Ishikawa (cell line): ENCODE results near the gene RPE65.

Source experiments
- CEBPB ChIP-seq: IDR thresholded peaks from 2 replicates; pipeline ENCODE4 v1.6.1; 2012
- EGR1 ChIP-seq: IDR thresholded peaks from 2 replicates; pipeline ENCODE4 v1.6.1; 2012
- EP300 ChIP-seq: IDR thresholded peaks from 2 replicates; pipeline ENCODE4 v1.6.1; 2012; ENCODE audit warnings: borderline replicate concordance
- MAX ChIP-seq: IDR thresholded peaks from 2 replicates; pipeline ENCODE4 v1.6.1; 2012
- NFIC ChIP-seq: IDR thresholded peaks from 2 replicates; pipeline ENCODE4 v1.6.1; 2012
- RAD21 ChIP-seq: IDR thresholded peaks from 2 replicates; pipeline ENCODE4 v1.6.1; 2012; ENCODE audit warnings: low read depth
- REST ChIP-seq: IDR thresholded peaks from 2 replicates; pipeline ENCODE4 v1.6.1; 2012; ENCODE audit warnings: low read depth, mild to moderate bottlenecking
- TAF1 ChIP-seq: IDR thresholded peaks from 2 replicates; pipeline ENCODE4 v1.6.1; 2012; ENCODE audit warnings: low read depth, mild to moderate bottlenecking
- TEAD4 ChIP-seq: IDR thresholded peaks from 2 replicates; pipeline ENCODE4 v1.6.1; 2012
- YY1 ChIP-seq: IDR thresholded peaks from 2 replicates; pipeline ENCODE4 v1.6.1; 2012; ENCODE audit warnings: low read depth
- TF ChIP-seq, protein P1 (sequence below): IDR thresholded peaks from 2 replicates; pipeline ENCODE4 v1.6.1; 2012

DNA sequence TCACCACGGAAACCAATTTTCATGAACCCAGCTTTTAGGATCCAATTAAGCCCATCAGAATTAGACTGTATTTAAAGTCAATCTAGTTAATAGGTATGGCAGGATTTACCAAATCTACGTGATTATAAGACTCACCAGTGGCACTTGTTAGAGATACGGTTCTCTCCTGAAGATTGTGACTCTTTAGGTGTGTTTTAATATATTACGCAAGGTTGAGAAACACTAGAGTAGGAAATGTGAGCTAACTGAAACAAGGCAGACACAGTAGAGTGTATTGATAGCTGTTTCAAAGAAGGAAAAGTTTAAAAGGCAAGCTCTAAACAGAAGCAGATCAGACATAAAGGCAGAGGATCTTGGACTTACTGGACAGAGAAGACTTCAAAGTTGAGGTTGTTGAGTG lies 11.2 kb upstream of the RPE65 start:
- no peak for TF ChIP-seq RAD21
- no peak for TF ChIP-seq EP300
- TF ChIP-seq EGR1: no peak
- no peak for TF ChIP-seq CEBPB
- no peak for TF ChIP-seq TAF1
- no peak for TF ChIP-seq REST
- TF ChIP-seq, protein P1, sequence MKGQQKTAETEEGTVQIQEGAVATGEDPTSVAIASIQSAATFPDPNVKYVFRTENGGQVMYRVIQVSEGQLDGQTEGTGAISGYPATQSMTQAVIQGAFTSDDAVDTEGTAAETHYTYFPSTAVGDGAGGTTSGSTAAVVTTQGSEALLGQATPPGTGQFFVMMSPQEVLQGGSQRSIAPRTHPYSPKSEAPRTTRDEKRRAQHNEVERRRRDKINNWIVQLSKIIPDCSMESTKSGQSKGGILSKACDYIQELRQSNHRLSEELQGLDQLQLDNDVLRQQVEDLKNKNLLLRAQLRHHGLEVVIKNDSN: no peak
- no peak for TF ChIP-seq TEAD4
- TF ChIP-seq YY1: no peak
- TF ChIP-seq MAX: no peak
- TF ChIP-seq NFIC: no peak
